Measurements from ENCODE around the gene NRBF2.
"Not testable (repeated sequence)": the region's sequence is repeated elsewhere in the genome, so short reads cannot be mapped to it uniquely, and the experiment has no call there.

Gene NRBF2

DNA sequence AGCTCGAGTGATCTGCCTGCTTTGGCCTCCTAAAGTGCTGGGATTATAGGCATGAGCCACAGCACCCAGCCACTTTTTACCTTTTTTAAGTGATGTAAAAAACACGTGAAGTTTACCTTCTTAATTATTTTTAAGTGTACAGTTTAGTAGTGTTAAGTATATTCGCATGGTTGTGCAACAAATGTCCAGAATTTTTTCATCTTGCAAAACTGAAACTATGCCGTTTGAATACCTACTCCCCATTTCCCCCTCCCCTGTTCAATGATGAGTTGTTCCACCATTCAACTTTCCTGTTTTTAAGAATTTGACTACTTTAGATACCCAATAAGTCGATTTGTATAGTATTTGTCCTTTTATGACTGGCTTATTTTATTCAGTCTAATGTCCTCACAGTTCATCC lies 10.9 kb downstream of the NRBF2 start:
- peak overlapping the region; percentile 12; the same call in 1 of the 2 replicates for H3K4me2 ChIP-seq (ENCODE audit: low read length)
- peaks cover 3% of the 10 kb centered on the region; the same call in 1 of the 2 replicates for H3K4me1 ChIP-seq (ENCODE audit: low read length)
- H4K20me1 ChIP-seq (ENCODE audit: insufficient read depth, low read length) = peaks cover 76% of the 10 kb centered on the region
- no peak overlapping the region for H3K4me3 ChIP-seq (ENCODE audit: low read length)
- H3K36me3 ChIP-seq (replicated peaks; ENCODE audit: low read depth, low read length) = peaks cover 11% of the 10 kb centered on the region
- no peak overlapping the region for H3K27ac ChIP-seq (ENCODE audit: low read length)
- H3K79me2 ChIP-seq (ENCODE audit: low read length) = peaks cover 90% of the 10 kb centered on the region
- no peak overlapping the region for H2AFZ ChIP-seq (ENCODE audit: low read depth, low read length)
- H3K9me3 ChIP-seq (ENCODE audit: insufficient read depth, low read length) = no peaks in the 10 kb centered on the region
- TF ChIP-seq, protein P1, sequence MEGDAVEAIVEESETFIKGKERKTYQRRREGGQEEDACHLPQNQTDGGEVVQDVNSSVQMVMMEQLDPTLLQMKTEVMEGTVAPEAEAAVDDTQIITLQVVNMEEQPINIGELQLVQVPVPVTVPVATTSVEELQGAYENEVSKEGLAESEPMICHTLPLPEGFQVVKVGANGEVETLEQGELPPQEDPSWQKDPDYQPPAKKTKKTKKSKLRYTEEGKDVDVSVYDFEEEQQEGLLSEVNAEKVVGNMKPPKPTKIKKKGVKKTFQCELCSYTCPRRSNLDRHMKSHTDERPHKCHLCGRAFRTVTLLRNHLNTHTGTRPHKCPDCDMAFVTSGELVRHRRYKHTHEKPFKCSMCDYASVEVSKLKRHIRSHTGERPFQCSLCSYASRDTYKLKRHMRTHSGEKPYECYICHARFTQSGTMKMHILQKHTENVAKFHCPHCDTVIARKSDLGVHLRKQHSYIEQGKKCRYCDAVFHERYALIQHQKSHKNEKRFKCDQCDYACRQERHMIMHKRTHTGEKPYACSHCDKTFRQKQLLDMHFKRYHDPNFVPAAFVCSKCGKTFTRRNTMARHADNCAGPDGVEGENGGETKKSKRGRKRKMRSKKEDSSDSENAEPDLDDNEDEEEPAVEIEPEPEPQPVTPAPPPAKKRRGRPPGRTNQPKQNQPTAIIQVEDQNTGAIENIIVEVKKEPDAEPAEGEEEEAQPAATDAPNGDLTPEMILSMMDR (IDR thresholded peaks at IDR 0.05; ENCODE audit: low read depth, low read length) = no peak
- TF ChIP-seq EZH2phosphoT487 (IDR thresholded peaks at IDR 0.05; ENCODE audit: low read depth) = no peak
- H3K27me3 ChIP-seq (ENCODE audit: low read depth, low read length) = no peaks in the 10 kb centered on the region
- no peak overlapping the region for H3K9ac ChIP-seq (ENCODE audit: low read length)

DNA sequence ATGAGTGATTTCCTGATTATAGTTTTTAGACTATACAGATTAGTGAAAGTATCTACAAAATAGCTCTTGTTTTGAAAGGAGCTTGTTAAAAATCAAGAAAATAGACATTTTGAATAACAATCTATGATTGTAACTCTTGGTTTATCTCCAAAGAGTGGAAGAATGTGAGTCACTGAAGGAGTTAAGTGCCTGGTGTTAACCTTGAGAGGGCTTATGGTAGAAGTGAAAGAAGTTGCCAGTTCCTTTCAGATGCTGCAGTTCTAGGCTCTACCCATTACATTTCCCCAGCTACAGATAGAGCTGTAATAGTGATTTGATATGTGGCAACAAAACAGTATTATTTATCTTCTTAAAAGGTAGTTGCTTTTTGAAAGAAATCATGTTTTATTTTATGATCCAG lies 12.7 kb downstream of the NRBF2 start:
- Histone ChIP-seq H4K20me1 (ENCODE audit: insufficient read depth, low read length) (peaks cover 62% of the 10 kb centered on the region), H2AFZ (ENCODE audit: low read depth, low read length) (no peak overlapping the region), H3K79me2 (ENCODE audit: low read length) (peaks cover 81% of the 10 kb centered on the region), H3K4me3 (ENCODE audit: low read length) (no peak overlapping the region), H3K36me3 (replicated peaks; ENCODE audit: low read depth, low read length) (peaks cover 10% of the 10 kb centered on the region), H3K4me1 (ENCODE audit: low read length) (peaks cover 3% of the 10 kb centered on the region; the same call in 1 of the 2 replicates), H3K27ac (ENCODE audit: low read length) (no peak overlapping the region), H3K4me2 (ENCODE audit: low read length) (no peak overlapping the region), H3K9me3 (ENCODE audit: insufficient read depth, low read length) (no peaks in the 10 kb centered on the region), H3K9ac (ENCODE audit: low read length) (no peak overlapping the region), H3K27me3 (ENCODE audit: low read depth, low read length) (no peaks in the 10 kb centered on the region)
- TF ChIP-seq EZH2phosphoT487 (IDR thresholded peaks at IDR 0.05; ENCODE audit: low read depth) = no peak
- TF ChIP-seq, protein P1 (IDR thresholded peaks at IDR 0.05; ENCODE audit: low read depth, low read length) = no peak

DNA sequence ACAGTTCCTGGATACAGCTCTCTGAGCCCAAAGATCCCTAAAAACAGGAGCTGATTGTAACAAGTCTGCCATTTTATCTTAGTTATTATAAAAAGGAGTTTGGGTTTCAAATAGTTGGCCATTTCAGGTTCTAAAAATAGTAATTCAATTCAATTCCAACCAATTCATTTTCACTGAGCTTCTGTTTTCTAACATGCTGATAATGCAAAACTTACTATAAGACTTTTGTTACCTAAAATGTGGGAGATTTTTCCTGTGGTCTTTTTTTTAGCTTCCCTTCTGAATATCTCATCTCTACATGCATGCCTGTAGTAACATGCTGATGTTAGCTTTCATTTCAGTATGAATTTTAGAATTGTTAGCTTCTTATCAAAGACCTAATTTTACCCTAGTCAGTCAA lies 13.4 kb downstream of the NRBF2 start:
- no peaks in the 10 kb centered on the region for H3K27me3 ChIP-seq (ENCODE audit: low read depth, low read length)
- no peak overlapping the region for H3K4me2 ChIP-seq (ENCODE audit: low read length)
- H4K20me1 ChIP-seq (ENCODE audit: insufficient read depth, low read length) = peaks cover 60% of the 10 kb centered on the region
- no peak overlapping the region for H3K9ac ChIP-seq (ENCODE audit: low read length)
- no peak for TF ChIP-seq EZH2phosphoT487 (IDR thresholded peaks at IDR 0.05; ENCODE audit: low read depth)
- TF ChIP-seq, protein P1 (IDR thresholded peaks at IDR 0.05; ENCODE audit: low read depth, low read length) = no peak
- no peak overlapping the region for H2AFZ ChIP-seq (ENCODE audit: low read depth, low read length)
- H3K27ac ChIP-seq (ENCODE audit: low read length) = no peak overlapping the region
- peaks cover 73% of the 10 kb centered on the region for H3K79me2 ChIP-seq (ENCODE audit: low read length)
- H3K4me1 ChIP-seq (ENCODE audit: low read length) = peaks cover 3% of the 10 kb centered on the region; the same call in 1 of the 2 replicates
- H3K36me3 ChIP-seq (replicated peaks; ENCODE audit: low read depth, low read length) = peaks cover 13% of the 10 kb centered on the region
- H3K4me3 ChIP-seq (ENCODE audit: low read length) = no peak overlapping the region
- H3K9me3 ChIP-seq (ENCODE audit: insufficient read depth, low read length) = no peaks in the 10 kb centered on the region

DNA sequence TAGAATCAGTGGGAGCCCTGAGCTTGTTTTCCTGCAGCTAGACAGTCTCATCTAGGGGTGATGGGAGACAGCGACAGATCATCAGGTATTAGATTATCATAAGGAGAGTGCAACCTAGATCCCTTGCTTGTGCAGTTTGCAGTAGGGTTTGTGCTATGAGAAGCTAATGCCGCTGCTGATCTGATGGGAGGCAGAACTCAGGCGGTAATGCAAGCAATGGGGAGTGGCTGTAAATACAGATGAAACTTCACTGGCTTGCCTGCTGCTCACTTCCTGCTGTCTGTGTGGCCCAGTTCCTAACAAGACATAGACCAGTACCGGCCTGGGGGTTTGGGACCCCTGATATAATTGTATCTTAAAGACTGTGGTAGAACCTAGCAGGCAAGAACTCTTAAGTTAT lies 17.6 kb downstream of the NRBF2 start:
- no peaks in the 10 kb centered on the region for H3K27me3 ChIP-seq (ENCODE audit: low read depth, low read length)
- H3K36me3 ChIP-seq (replicated peaks; ENCODE audit: low read depth, low read length) = peaks cover 26% of the 10 kb centered on the region
- no peak for TF ChIP-seq EZH2phosphoT487 (IDR thresholded peaks at IDR 0.05; ENCODE audit: low read depth)
- TF ChIP-seq, protein P1 (IDR thresholded peaks at IDR 0.05; ENCODE audit: low read depth, low read length) = no peak
- H3K79me2 ChIP-seq (ENCODE audit: low read length) = peaks cover 37% of the 10 kb centered on the region
- no peaks in the 10 kb centered on the region for H3K4me1 ChIP-seq (ENCODE audit: low read length)
- H2AFZ ChIP-seq (ENCODE audit: low read depth, low read length) = no peak overlapping the region
- H3K9ac ChIP-seq (ENCODE audit: low read length) = no peak overlapping the region
- H3K4me3 ChIP-seq (ENCODE audit: low read length) = no peak overlapping the region
- peaks cover 25% of the 10 kb centered on the region for H4K20me1 ChIP-seq (ENCODE audit: insufficient read depth, low read length)
- H3K4me2 ChIP-seq (ENCODE audit: low read length) = no peak overlapping the region
- H3K27ac ChIP-seq (ENCODE audit: low read length) = no peak overlapping the region
- no peaks in the 10 kb centered on the region for H3K9me3 ChIP-seq (ENCODE audit: insufficient read depth, low read length)

DNA sequence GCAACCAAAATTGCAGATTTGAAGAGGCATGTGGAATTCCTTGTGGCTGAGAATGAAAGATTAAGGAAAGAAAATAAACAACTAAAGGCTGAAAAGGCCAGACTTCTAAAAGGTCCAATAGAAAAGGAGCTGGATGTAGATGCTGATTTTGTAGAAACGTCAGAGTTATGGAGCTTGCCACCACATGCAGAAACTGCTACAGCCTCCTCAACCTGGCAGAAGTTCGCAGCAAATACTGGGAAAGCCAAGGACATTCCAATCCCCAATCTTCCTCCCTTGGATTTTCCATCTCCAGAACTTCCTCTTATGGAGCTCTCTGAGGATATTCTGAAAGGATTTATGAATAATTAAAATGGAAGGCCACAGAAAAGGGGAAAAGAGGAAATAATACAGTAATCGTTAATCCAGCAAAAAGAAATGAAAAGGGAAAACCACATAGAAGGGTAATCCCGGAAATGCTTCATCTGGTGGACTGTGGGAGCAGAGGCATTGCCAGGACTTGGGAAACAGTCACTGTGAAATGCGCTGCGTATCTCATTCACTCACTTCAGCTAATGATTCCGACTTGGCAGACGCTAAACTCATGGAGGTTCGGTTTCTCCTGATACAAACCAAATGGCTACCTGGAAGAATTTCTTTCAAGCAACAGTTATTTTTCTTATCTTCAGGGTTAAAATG lies 20.9 kb downstream of the NRBF2 start:
- not testable (repeated sequence) for H3K27ac ChIP-seq (ENCODE audit: low read length); H2AFZ ChIP-seq (ENCODE audit: low read depth, low read length); H3K27me3 ChIP-seq (ENCODE audit: low read depth, low read length); H3K4me2 ChIP-seq (ENCODE audit: low read length); H3K9ac ChIP-seq (ENCODE audit: low read length); H3K4me3 ChIP-seq (ENCODE audit: low read length); H3K4me1 ChIP-seq (ENCODE audit: low read length); H3K9me3 ChIP-seq (ENCODE audit: insufficient read depth, low read length)
- Histone ChIP-seq H3K79me2 (ENCODE audit: low read length) (peaks cover 17% of the 10 kb centered on the region), H4K20me1 (ENCODE audit: insufficient read depth, low read length) (peaks cover 21% of the 10 kb centered on the region), H3K36me3 (replicated peaks; ENCODE audit: low read depth, low read length) (peaks cover 16% of the 10 kb centered on the region)
